NCI-H1417 (cell line): ENCODE data around the gene BMPER.

Experiments used
- DNase-seq, 3 experiments: peaks; one replicate each; lab custom pipeline; 2025; lab: John Stamatoyannopoulos, UW

The BMPER gene

DNA sequence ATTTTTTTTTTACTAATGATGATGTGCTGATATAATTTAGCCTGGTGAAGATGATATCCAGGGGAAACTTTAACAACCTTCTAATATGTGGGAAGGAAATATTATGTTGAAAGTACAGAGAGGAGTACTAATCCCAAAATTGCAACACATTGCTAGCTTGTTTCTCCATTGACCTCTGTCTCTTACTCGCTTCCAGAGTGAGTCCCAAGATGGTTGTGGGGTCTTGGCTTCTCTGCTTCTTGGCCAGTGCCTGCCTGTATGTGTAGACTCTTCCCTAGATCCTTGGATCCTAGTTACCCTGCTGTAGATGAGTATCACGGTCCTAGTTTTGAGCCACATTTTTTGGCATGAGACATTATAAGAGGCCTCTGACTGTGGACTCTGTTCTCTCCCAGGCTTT, 17.5 kb downstream of the BMPER start:
- DNase-seq = no peak

GRCh38 chr7:33923440-33924229, 18.3 kb downstream of the BMPER start:
- DNase-seq = no peak

DNA sequence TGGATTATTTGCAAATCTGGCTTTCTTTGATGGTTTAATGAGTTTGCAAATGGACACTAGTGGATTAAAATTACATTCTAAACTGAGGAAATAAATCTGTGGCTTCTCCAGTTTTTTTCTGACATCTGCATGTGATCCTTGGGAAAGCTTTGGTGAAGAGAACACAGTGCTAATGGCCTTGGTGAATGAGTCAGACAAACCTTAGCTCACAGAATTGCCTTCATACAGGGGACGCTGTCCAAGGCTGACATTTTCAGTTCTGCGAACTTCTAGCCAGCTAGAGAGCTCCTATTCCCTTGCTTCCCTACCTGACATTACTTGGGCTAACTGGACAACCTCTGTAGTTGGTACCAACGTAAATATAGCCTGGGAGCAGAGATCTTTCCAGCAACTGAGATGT, 21.2 kb downstream of the BMPER start:
- no peak for DNase-seq

DNA sequence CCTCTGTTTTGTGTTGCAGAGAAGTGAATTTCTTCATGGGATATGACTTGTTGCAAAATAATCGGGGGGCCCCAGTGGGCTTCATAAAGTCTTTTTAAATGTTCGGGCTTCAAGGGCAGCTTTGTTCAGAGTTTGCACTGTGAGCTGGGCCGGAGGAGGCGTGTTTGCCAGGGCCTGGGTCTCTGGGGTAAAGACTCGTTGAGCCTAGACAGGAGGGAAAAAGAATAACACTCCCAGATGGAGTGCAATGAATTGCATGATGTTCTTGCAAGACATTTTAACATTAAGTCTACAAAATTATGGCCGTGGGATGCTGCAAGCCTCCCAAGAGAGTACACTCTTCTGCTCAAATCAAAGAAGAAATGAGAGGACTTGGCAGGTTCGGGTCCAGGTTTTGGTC, 23.6 kb downstream of the BMPER start:
- DNase-seq = no peak

GRCh38 chr7:33932221-33932620, 26.9 kb downstream of the BMPER start:
- DNase-seq = no peak

DNA sequence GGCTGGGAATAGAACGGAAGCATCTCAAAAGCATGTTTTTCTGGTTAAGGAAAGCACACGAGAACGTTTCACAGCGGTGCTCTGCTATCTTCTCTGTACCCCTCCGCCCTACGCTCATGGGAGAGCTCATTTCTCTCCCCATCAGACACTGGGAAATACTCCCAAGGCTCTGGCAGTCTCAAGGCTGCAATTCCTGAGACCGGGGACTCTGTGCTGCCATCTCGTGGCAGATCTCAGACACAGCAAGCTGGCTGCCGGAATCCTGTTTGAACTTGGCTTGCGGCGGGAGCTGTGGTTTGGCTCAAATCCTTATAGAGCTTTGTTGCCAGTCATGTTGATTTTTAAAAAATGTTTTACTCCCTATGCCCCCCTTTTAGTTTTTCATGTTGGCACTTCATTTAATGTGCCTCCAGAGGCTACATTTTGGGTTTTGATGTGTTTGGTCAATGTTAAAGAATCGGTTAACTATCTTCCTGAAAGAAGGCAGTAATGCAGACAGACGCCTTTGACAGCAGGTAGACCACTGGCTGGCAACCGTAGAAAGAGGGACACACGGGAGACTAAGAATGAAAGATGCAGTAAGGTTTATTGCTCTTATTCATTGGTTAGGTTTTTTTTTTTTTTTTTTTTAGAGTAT, 27.6 kb downstream of the BMPER start:
- DNase-seq = peak; percentile 57 to 84 (median 67)

- DNase-seq = no peak
Observed at GRCh38 chr7:33933611-33934281, 28.4 kb downstream of the BMPER start.

- DNase-seq = no peak
Observed at GRCh38 chr7:33934391-33934790, 29.1 kb downstream of the BMPER start.

DNA sequence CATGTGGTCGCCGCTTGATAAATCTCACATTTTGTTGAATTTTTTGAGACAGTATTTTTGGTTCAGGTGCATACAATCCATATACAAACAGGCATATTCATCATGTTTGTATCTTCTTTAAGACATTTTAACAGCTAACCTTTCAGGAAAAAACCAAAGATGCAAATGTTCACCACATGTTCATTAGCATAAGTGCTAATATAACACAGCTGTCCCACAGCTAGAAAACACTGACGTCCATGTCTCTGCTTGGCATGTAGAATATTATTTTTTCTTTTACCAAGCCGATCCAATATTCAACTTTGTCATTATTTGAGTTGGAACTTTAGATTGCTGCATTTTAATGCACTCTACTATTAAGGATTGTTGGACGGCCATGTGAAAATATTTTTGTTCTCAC, 31.2 kb downstream of the BMPER start:
- no peak for DNase-seq

DNA sequence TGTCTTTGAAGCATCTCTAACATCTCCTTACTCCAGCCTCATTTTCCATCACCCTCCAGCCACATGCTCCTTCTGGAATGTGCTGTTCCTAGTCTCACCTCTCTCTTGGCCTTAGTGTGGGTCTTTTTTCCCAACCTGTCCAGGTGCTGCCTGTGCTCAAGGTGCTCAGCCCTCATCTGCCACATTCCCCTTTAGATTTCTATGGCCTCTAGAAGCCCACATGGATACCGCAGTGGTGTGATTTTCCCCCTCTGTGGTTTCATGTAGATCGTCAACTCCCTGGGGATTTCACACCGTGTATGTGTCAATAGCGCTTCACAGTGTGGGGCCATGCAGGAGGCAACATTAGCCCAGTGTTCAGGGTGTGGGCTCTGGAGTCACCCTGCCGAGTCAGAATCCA, 32.5 kb downstream of the BMPER start:
- no peak for DNase-seq

- DNase-seq = no peak
Observed at GRCh38 chr7:33939121-33939520, 33.8 kb downstream of the BMPER start.

DNA sequence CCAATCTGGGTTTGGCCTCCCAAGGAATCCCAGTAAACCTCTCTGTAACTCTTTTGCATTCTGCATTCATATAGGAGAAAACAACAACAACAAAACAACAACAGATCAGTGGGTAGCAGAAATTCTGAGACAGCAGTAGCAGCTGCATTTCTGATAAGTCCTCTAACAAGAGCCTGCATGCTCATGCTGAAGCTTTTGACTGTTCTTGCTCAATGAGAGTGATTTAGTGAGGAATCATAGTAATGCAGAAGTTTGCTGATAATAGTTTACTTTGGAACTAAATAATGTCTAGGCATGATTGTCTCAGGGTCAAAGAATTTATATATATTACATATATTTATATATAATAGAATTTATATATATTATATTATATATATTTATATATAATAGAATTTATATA, 35.2 kb downstream of the BMPER start:
- DNase-seq = no peak

DNA sequence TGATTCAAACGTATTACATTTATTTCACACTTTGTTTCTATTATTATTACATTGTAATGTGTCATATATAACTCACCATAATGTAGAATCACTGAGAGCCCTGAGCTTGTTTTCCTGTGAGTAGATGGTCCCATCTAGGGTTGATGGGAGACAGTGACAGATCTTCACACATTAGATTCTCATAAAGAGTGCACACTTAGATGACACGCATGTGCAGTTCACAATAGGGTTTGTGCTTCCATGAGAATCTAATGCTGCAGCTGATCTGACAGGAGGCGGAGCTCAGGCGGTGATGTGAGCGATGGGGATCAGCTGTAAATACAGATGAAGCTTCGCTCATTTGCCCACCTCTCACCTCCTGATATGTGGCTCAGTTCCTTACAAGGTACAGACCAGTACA, 36.1 kb downstream of the BMPER start:
- DNase-seq = no peak

DNA sequence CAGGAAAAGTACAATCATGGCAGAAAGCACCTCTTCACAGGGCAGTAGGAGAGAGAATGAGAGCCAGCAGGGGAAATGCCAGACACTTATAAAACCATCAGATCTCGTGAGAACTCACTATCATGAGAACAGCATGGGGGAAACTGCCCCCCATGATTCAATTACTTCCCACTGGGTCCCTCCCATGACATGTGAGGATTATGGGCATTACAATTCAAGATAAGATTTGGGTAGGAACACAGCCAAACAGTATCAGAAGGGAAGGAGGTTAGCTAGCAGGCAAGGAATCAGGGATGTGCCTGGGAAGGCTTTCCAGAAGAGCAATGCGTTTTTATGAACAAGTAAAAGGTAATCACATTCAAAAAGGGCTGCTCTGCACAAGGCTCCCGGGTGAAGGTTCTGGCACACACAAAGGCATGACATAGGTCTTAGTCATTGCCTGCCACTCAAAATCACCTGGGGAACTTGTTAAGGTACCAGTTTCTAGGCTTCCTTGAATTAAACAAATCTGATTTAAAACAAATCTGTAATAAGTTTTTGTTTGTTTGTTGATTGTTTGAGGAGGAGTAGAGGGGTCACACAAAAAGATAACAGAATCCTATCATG, 40.9 kb downstream of the BMPER start:
- no peak for DNase-seq

GRCh38 chr7:33950047-33950714, 44.8 kb downstream of the BMPER start:
- no peak for DNase-seq

DNA sequence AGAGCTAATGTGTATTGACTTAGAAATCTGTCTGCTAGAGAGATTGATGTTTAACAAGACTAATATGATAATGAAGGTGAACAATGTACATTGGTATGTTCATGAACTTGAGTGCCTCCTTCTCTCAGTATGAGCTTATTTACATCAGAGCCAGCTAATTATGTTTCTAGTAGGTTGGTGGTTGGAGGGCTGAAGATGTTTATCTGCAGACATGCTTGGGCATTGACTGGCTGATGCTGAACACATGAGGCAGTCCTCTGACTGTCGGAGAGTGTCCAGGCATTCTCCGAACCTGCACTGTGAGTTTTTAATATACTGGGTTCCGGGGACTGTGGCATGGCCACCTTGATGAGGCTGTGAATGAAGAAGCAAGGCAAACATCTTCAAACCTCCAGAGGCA, 47.5 kb downstream of the BMPER start:
- no peak for DNase-seq

GRCh38 chr7:33958104-33958503, 52.8 kb downstream of the BMPER start:
- DNase-seq = no peak

DNA sequence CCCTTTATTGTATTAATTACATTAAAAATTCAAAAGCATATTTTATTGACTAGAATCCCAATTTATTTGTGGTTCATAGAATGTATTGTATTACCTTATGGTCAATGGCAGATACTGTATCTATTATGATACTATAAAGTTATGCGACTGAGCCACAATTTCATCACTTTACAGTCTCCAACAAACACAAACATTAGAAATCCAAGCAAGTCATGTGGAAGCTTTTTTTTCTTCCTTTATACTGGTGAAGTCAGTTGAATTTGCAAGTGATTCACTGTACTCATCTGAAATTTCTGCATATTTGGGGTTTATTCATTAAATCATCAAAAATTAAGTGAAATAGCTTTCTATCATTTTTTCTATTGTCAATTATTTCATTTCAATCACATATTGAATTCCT, 54.3 kb downstream of the BMPER start:
- DNase-seq = no peak

GRCh38 chr7:33961948-33962347, 56.6 kb downstream of the BMPER start:
- no peak for DNase-seq

DNA sequence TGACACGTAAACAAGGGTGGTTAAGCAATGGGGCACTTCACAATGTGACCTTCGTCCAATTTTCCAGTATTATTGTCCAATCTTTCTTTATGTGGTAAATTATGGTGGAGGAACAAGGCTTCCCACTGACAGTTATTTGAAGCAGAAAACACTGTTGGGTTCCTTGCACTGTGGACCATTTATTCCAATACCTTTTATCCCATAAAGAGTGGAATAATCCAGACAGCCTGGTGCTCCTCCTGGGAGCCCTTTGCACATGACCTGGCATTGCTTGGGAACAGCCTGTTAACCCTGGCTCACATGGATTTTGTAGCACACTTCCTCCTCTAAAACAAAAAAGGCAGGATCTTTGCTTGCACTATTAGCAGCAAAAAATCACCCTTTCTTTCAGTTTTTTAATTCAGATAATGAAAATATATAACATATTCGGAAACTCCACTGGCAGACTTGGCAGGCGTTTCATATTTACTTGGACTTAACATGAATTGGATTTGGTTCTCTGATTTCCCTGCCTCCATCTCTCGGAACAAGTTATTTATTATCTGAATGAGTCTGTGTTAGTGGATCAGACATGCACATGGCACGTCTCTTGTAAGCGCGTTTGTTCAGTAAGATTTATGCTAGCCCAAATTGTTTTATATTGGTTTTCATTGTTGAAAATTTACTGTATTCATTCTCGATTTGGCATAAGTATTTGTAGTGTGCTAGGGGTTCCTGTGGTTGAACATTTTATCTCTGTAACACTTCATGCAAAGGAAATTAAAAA, 59.3 kb downstream of the BMPER start:
- no peak for DNase-seq

GRCh38 chr7:33965183-33965744, 59.9 kb downstream of the BMPER start:
- DNase-seq = no peak
